Natural killer cell (primary cell): ENCODE results near the gene MICALL2. TPM values are rescaled to one million over a fixed set of nuclear protein-coding genes. Genes with fewer than 3 reads are reported as not detected.

Source experiments
- ATAC-seq, 3 donors: fragments of 150-1000 bp in 2 of 3; fragments of 200-7000 bp in 1 of 3; cut with Tn5 transposase; 1 replicate in 1 of 3; 2 replicates in 2 of 3; pipeline ENCODE4 v1.10.0; 2021; ENCODE audit warnings: mild to moderate bottlenecking in 2 of 3, moderate library complexity in 2 of 3
- DNase-seq, 2 donors: peaks; one replicate each; pipeline versions ENCODE4 v3.0.0 to v3.0.0-alpha.2; 2013 to 2021; ENCODE audit warnings: mixed read lengths in 1 of 2
- H3K27ac ChIP-seq: one replicate; pipeline ENCODE4 v1.5.1; 2013; ENCODE audit warnings: mild to moderate bottlenecking, low read length
- H3K27me3 ChIP-seq: one replicate; pipeline ENCODE4 v1.6.1; 2013; ENCODE audit warnings: low read length; ENCODE audit not compliant: control insufficient read depth, insufficient read depth
- H3K36me3 ChIP-seq: one replicate; pipeline ENCODE4 v1.6.1; 2013; ENCODE audit warnings: low read length; ENCODE audit not compliant: control insufficient read depth, insufficient read depth
- H3K4me1 ChIP-seq: one replicate; pipeline ENCODE4 v1.6.1; 2013; ENCODE audit warnings: low read length; ENCODE audit not compliant: control insufficient read depth, insufficient read depth
- H3K4me3 ChIP-seq: one replicate; pipeline ENCODE4 v1.5.1; 2013; ENCODE audit warnings: low read length
- H3K9me3 ChIP-seq: one replicate; pipeline ENCODE4 v1.6.1; 2013; ENCODE audit warnings: low read length; ENCODE audit not compliant: control insufficient read depth, insufficient read depth
- H3K27ac Mint-ChIP-seq, 2 donors: one replicate each; pipeline ENCODE4 v1.8.0; 2022; ENCODE audit warnings: mild to moderate bottlenecking in 2 of 2, mixed read lengths in 2 of 2, moderate library complexity in 1 of 2
- H3K27me3 Mint-ChIP-seq, 2 donors: one replicate each; pipeline ENCODE4 v1.8.0; 2022; ENCODE audit warnings: low read depth in 2 of 2, mixed read lengths in 2 of 2
- H3K36me3 Mint-ChIP-seq: one replicate; pipeline ENCODE4 v1.8.0; 2022; ENCODE audit warnings: mixed read lengths
- H3K4me1 Mint-ChIP-seq, 2 donors: one replicate each; pipeline ENCODE4 v1.8.0; 2022; ENCODE audit warnings: mixed read lengths in 2 of 2
- H3K4me3 Mint-ChIP-seq: one replicate; pipeline ENCODE4 v1.8.0; 2022; ENCODE audit warnings: mild to moderate bottlenecking, moderate library complexity, mixed read lengths
- H3K9me3 Mint-ChIP-seq, 2 donors: one replicate each; pipeline ENCODE4 v1.8.0; 2022; ENCODE audit warnings: mixed read lengths in 2 of 2
- CTCF ChIP-seq: fragments of 200-600 bp; IDR thresholded peaks from one replicate; pipeline ENCODE4 v1.8.0; 2022; ENCODE audit warnings: antibody characterized with exemption
- WGBS: methylation state at CpG from one replicate; pipeline ENCODE4 v1.1.7; 2013; ENCODE audit warnings: missing lambda C conversion rate; ENCODE audit not compliant: insufficient coverage; 5-methylcytosine and 5-hydroxymethylcytosine counted together
- intact Hi-C: fragments of 100-400 bp; cut with micrococcal nuclease; formaldehyde crosslinking; loops from one replicate; pipeline ENCODE4 v1.14.2; 2022
- total RNA-seq, 4 donors: library from RNA; stranded (reverse); fragments of 120-200 nt in 1 of 4; gene quantifications; one replicate each; pipeline versions ENCODE4 v1.2.3 to v1.2.4, GENCODE V29; 2013 to 2022

The MICALL2 gene
- total RNA-seq, 3 donors from 2014 or later (not counting 1 experiment from before 2014, with no cell fraction given) = 2.5 to 4.4 (median 2.8) TPM

GRCh38 chr7:1422512-1423263 is 36.6 kb downstream of the MICALL2 start:
- H3K4me3 ChIP-seq = no peak overlapping the region
- Mint-ChIP-seq H3K9me3 (no peaks in the 10 kb centered on the region), H3K27ac (no peak overlapping the region), H3K36me3 (no peaks in the 10 kb centered on the region), H3K4me1 (peaks cover 10% of the 10 kb centered on the region in 2 donors), H3K4me3 (no peak overlapping the region), H3K27me3 (peaks cover 10 to 13% of the 10 kb centered on the region in 2 donors)
- no peak overlapping the region for H3K27ac ChIP-seq
- DNase-seq (no peak), ATAC-seq (no peak)
- H3K9me3 ChIP-seq = no peaks in the 10 kb centered on the region
- H3K36me3 ChIP-seq = no peaks in the 10 kb centered on the region
- peaks cover 8% of the 10 kb centered on the region for H3K4me1 ChIP-seq
- WGBS = 45% methylated on average over 24 of the region's 24 CpGs
- intact Hi-C loops = no loop called here
- H3K27me3 ChIP-seq = no peaks in the 10 kb centered on the region
- TF ChIP-seq CTCF = no peak

GRCh38 chr7:1421946-1422345 is 37.3 kb downstream of the MICALL2 start:
- H3K4me1 ChIP-seq = peaks cover 16% of the 10 kb centered on the region
- DNase-seq (no peak), ATAC-seq (no peak)
- no peak overlapping the region for H3K27ac Mint-ChIP-seq
- no peaks in the 10 kb centered on the region for H3K9me3 Mint-ChIP-seq
- H3K36me3 ChIP-seq = no peaks in the 10 kb centered on the region
- intact Hi-C loops = no loop called here
- H3K27ac ChIP-seq = no peak overlapping the region
- H3K27me3 Mint-ChIP-seq = peaks cover 10 to 13% of the 10 kb centered on the region in 2 donors
- 87% methylated on average over 8 of the region's 8 CpGs for WGBS
- H3K4me3 ChIP-seq = no peak overlapping the region
- H3K9me3 ChIP-seq = no peaks in the 10 kb centered on the region
- no peak overlapping the region for H3K4me3 Mint-ChIP-seq
- peaks cover 17% of the 10 kb centered on the region in 2 donors for H3K4me1 Mint-ChIP-seq
- no peaks in the 10 kb centered on the region for H3K36me3 Mint-ChIP-seq
- no peak for TF ChIP-seq CTCF
- H3K27me3 ChIP-seq = no peaks in the 10 kb centered on the region

DNA sequence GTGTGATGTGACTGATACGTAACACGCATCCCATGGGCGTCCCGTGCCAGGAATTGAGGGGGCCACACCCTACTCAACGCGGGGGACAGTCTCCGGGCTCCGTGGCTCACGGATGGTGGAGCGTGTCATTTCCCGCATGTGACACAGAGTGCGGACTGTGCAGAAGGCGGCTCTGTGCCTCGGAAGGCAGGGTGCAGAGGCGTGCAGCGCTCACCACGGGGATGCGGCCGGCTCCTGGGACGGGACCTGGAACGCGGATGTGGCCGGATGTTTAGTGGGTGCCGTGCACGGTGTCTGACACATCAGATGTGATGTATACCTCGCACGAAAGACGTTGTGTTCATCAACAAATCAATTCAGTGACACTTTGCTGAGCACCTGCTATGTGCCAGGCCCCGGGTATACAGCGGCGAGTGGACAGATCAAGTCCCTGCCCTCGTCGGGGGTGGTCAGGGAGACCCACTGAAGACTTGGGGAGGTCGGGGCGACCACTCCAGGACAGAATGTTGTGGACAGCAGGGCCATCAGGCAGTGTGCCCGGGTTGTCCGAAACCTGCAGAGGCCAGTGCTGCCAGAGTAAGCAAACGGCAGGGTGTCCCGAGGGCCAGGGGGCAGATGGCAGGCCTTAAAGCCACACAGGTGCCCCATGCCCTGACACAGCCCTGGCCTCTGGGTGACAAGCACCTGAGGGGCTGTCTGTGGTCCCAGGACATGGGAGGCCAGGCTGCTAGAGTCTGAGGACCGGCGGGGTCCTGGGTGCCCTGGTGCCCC is 38.1 kb downstream of the MICALL2 start:
- no peak for TF ChIP-seq CTCF
- Mint-ChIP-seq H3K9me3 (no peaks in the 10 kb centered on the region), H3K4me3 (no peak overlapping the region)

More for the DNA sequence above, 38.1 kb downstream of the MICALL2 start:
- no peaks in the 10 kb centered on the region for H3K36me3 Mint-ChIP-seq
- H3K36me3 ChIP-seq = no peaks in the 10 kb centered on the region
- H3K27me3 Mint-ChIP-seq = peaks cover 10 to 13% of the 10 kb centered on the region in 2 donors
- ATAC-seq (no peak), DNase-seq (no peak)
- peaks cover 21% of the 10 kb centered on the region for H3K4me1 ChIP-seq
- H3K27me3 ChIP-seq = no peaks in the 10 kb centered on the region
- WGBS = 91% methylated on average over 41 of the region's 41 CpGs
- no peak overlapping the region for H3K27ac ChIP-seq
- no peaks in the 10 kb centered on the region for H3K9me3 ChIP-seq
- no peak overlapping the region for H3K27ac Mint-ChIP-seq
- no peak overlapping the region for H3K4me3 ChIP-seq
- peaks cover 19% of the 10 kb centered on the region in 2 donors for H3K4me1 Mint-ChIP-seq
- intact Hi-C loops = no loop called here
